ENCODE data around the gene TMEM178B. TPM values are rescaled to one million over a fixed set of nuclear protein-coding genes. Genes with fewer than 3 reads are reported as not detected.

TMEM178B gene
- total RNA-seq, 1 experiment from 2014 or later = 0.39 TPM

DNA sequence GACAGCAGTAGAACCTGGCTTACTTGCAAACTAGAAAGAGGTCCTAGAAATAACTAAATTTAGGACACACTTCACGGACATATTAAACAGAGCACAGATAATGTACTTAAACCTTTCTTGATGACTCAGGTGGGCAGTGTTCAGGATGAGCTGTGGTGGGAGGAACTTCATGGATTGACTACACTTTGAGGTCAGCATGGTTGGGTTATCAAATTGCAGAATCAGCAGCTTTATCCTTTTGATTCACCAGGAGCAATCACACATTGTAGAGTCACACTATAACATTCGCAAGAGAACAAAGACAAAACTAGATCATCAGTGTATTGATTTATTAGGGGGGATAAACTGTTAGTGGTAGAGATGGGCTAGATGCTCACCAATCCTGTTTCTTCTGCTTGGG, 438.7 kb downstream of the TMEM178B start:
- peaks cover 3% of the 10 kb centered on the region; the same call in 1 of the 2 replicates for H3K4me1 ChIP-seq (ENCODE audit: control insufficient read depth, insufficient read depth, low read length)
- peak overlapping the region in 1 of 2 experiments; percentile 38; a peak in 1 of 4 replicates for H3K4me3 ChIP-seq (ENCODE audit: low read depth in 2 of 2, low read length in 2 of 2)
- ChIA-PET POLR2A (no interaction called here), CTCF (no interaction called here)
- no peak for DNase-seq (ENCODE audit: low read depth, low spot score)
- in situ Hi-C loops (cut with HindIII; ENCODE audit: low pct_unique_long_range_greater_than_20kb, low sequenced_read_pairs) = no loop called here
- no peak overlapping the region for H3K27ac ChIP-seq (ENCODE audit: low read length)
- no peaks in the 10 kb centered on the region for H3K36me3 ChIP-seq (ENCODE audit: control insufficient read depth, insufficient read depth, low read length)
- no peaks in the 10 kb centered on the region for H3K9me3 ChIP-seq (ENCODE audit: control insufficient read depth, insufficient read depth, low read depth, low read length)
- ATAC-seq = no peak
- intact Hi-C loops (cut with micrococcal nuclease; ENCODE audit: unreplicated experiment) = no loop called here
- no TSS peak for BruUV-seq (replicated peaks)
- TF ChIP-seq, protein P1, sequence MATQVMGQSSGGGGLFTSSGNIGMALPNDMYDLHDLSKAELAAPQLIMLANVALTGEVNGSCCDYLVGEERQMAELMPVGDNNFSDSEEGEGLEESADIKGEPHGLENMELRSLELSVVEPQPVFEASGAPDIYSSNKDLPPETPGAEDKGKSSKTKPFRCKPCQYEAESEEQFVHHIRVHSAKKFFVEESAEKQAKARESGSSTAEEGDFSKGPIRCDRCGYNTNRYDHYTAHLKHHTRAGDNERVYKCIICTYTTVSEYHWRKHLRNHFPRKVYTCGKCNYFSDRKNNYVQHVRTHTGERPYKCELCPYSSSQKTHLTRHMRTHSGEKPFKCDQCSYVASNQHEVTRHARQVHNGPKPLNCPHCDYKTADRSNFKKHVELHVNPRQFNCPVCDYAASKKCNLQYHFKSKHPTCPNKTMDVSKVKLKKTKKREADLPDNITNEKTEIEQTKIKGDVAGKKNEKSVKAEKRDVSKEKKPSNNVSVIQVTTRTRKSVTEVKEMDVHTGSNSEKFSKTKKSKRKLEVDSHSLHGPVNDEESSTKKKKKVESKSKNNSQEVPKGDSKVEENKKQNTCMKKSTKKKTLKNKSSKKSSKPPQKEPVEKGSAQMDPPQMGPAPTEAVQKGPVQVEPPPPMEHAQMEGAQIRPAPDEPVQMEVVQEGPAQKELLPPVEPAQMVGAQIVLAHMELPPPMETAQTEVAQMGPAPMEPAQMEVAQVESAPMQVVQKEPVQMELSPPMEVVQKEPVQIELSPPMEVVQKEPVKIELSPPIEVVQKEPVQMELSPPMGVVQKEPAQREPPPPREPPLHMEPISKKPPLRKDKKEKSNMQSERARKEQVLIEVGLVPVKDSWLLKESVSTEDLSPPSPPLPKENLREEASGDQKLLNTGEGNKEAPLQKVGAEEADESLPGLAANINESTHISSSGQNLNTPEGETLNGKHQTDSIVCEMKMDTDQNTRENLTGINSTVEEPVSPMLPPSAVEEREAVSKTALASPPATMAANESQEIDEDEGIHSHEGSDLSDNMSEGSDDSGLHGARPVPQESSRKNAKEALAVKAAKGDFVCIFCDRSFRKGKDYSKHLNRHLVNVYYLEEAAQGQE (IDR thresholded peaks at IDR 0.05; ENCODE audit: insufficient read depth in 1 of 2, low read depth in 2 of 2, low read length in 1 of 2) = no peak
- no peak for TF ChIP-seq POLR2AphosphoS5 (IDR thresholded peaks at IDR 0.05; ENCODE audit: low read depth, low read length)
- peaks cover 19% of the 10 kb centered on the region for H3K27me3 ChIP-seq (ENCODE audit: control insufficient read depth, insufficient read depth, low read length)

DNA sequence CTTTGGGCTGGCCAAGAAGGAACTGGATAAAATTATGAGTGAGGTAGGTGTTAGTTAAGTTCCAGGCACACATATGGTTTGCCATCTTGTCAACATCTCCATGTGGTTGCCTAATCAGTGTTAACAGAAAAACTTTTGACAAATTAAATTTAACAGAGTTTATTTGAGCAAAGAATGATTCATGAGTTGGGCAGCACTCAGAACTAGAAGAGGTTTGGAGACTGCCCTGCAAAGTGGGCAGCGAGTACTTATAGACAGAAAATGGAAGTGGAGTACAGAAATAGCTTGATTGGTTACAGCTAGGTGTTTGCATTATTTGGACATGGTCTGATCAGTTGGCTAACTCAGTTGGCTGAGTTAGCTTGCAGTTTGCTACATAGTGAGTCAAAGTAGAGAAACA, 439.9 kb downstream of the TMEM178B start:
- no peak overlapping the region for H3K4me3 ChIP-seq (ENCODE audit: low read depth in 2 of 2, low read length in 2 of 2)
- TF ChIP-seq, protein P2, sequence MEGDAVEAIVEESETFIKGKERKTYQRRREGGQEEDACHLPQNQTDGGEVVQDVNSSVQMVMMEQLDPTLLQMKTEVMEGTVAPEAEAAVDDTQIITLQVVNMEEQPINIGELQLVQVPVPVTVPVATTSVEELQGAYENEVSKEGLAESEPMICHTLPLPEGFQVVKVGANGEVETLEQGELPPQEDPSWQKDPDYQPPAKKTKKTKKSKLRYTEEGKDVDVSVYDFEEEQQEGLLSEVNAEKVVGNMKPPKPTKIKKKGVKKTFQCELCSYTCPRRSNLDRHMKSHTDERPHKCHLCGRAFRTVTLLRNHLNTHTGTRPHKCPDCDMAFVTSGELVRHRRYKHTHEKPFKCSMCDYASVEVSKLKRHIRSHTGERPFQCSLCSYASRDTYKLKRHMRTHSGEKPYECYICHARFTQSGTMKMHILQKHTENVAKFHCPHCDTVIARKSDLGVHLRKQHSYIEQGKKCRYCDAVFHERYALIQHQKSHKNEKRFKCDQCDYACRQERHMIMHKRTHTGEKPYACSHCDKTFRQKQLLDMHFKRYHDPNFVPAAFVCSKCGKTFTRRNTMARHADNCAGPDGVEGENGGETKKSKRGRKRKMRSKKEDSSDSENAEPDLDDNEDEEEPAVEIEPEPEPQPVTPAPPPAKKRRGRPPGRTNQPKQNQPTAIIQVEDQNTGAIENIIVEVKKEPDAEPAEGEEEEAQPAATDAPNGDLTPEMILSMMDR (IDR thresholded peaks at IDR 0.05) = no peak
- no peak for TF ChIP-seq SIN3A (IDR thresholded peaks at IDR 0.05; ENCODE audit: borderline replicate concordance, insufficient read depth, low read depth, low read length)
- intact Hi-C loops (cut with micrococcal nuclease; ENCODE audit: unreplicated experiment) = no loop called here

DNA sequence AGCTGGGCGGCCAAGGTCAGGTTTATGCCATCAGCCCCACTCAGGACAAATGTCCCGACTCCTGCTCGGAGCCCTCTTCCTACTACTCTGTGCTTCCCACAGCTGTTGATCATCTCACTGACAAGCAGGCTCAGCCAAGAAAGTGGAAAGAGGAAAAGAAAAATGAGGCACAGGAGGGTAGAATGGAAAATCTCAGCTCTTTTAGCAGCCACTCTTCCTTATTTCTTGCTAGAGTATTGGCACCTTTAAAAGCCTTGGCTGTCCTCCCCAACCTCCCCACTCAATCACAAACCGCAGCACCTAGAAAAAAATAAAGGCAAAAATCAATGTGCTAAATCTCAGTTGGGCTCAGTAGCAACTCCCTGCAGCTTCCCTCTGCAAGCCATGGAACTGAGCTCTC, 442.1 kb downstream of the TMEM178B start:
- CTCF ChIA-PET = no interaction called here
- no TSS peak for BruUV-seq (replicated peaks)
- Histone ChIP-seq H3K9me3 (ENCODE audit: control insufficient read depth, insufficient read depth, low read depth, low read length) (no peaks in the 10 kb centered on the region), H3K4me1 (ENCODE audit: control insufficient read depth, insufficient read depth, low read length) (peaks cover 3% of the 10 kb centered on the region; the same call in 1 of the 2 replicates), H3K27ac (ENCODE audit: low read length) (no peak overlapping the region), H3K4me3 (ENCODE audit: low read depth in 2 of 2, low read length in 2 of 2) (no peak overlapping the region), H3K27me3 (ENCODE audit: control insufficient read depth, insufficient read depth, low read length) (peaks cover 20% of the 10 kb centered on the region), H3K36me3 (ENCODE audit: control insufficient read depth, insufficient read depth, low read length) (no peaks in the 10 kb centered on the region)
- TF ChIP-seq POLR2AphosphoS5 (IDR thresholded peaks at IDR 0.05; ENCODE audit: low read depth, low read length) = no peak
- TF ChIP-seq, protein P1 (IDR thresholded peaks at IDR 0.05; ENCODE audit: insufficient read depth in 1 of 2, low read depth in 2 of 2, low read length in 1 of 2) = no peak
- TF ChIP-seq, protein P2 (IDR thresholded peaks at IDR 0.05) = no peak
- no peak for TF ChIP-seq SIN3A (IDR thresholded peaks at IDR 0.05; ENCODE audit: borderline replicate concordance, insufficient read depth, low read depth, low read length)
- no peak for TF ChIP-seq TCF7L2 (IDR thresholded peaks at IDR 0.05; ENCODE audit: low read depth, low read length)
- no peak for DNase-seq (ENCODE audit: low read depth, low spot score)
- ATAC-seq = no peak
- in situ Hi-C loops (cut with HindIII; ENCODE audit: low pct_unique_long_range_greater_than_20kb, low sequenced_read_pairs) = no loop called here
- POLR2A ChIA-PET = no interaction called here
- intact Hi-C loops (cut with micrococcal nuclease; ENCODE audit: unreplicated experiment) = no loop called here

More for the DNA sequence above, 439.9 kb downstream of the TMEM178B start:
- ChIA-PET CTCF (no interaction called here), POLR2A (no interaction called here)
- H3K36me3 ChIP-seq (ENCODE audit: control insufficient read depth, insufficient read depth, low read length) = no peaks in the 10 kb centered on the region
- peaks cover 19% of the 10 kb centered on the region for H3K27me3 ChIP-seq (ENCODE audit: control insufficient read depth, insufficient read depth, low read length)
- H3K4me1 ChIP-seq (ENCODE audit: control insufficient read depth, insufficient read depth, low read length) = peaks cover 3% of the 10 kb centered on the region; the same call in 1 of the 2 replicates
- no peak overlapping the region for H3K27ac ChIP-seq (ENCODE audit: low read length)
- in situ Hi-C loops (cut with HindIII; ENCODE audit: low pct_unique_long_range_greater_than_20kb, low sequenced_read_pairs) = no loop called here
- no peak for ATAC-seq
- no peak for DNase-seq (ENCODE audit: low read depth, low spot score)
- BruUV-seq (replicated peaks) = no TSS peak
- no peaks in the 10 kb centered on the region for H3K9me3 ChIP-seq (ENCODE audit: control insufficient read depth, insufficient read depth, low read depth, low read length)

Measured in Panc1 (cell line).